GM12878 (cell line): ENCODE results near the gene LCE3E.

Experiments used
- ATF7 ChIP-seq: fragments of 450-650 bp; IDR thresholded peaks from 2 replicates; pipeline ENCODE4 v1.6.1; 2016; ENCODE audit warnings: low read depth, mild to moderate bottlenecking
- BCL11A ChIP-seq: IDR thresholded peaks from 2 replicates; pipeline ENCODE4 v1.6.1; 2011; ENCODE audit warnings: low read depth, low read length
- CBX5 ChIP-seq: sonication (generic); IDR thresholded peaks from 2 replicates; pipeline ENCODE4 v1.6.1; 2016; ENCODE audit warnings: low read depth, moderate library complexity, mild to moderate bottlenecking, inconsistent platforms
- DPF2 ChIP-seq: fragments of 450-650 bp; IDR thresholded peaks from 2 replicates; pipeline ENCODE4 v1.6.1; 2017; ENCODE audit warnings: mild to moderate bottlenecking
- EGR1 ChIP-seq, 2 experiments: IDR thresholded peaks; 1 replicate in 1 of 2; 2 replicates in 1 of 2; pipeline ENCODE4 v1.6.1; 2011 to 2012; ENCODE audit warnings: low read depth in 2 of 2, low read length in 2 of 2, borderline replicate concordance in 1 of 2, mild to moderate bottlenecking in 1 of 2, moderate library complexity in 1 of 2
- JUNB ChIP-seq: IDR thresholded peaks from 2 replicates; pipeline ENCODE4 v1.6.1; 2016; ENCODE audit warnings: antibody characterized with exemption, mild to moderate bottlenecking
- POLR2AphosphoS5 ChIP-seq: IDR thresholded peaks from 2 replicates; pipeline ENCODE4 v1.6.1; 2011; ENCODE audit warnings: mild to moderate bottlenecking, low read length, inconsistent platforms
- TAF1 ChIP-seq: IDR thresholded peaks from 2 replicates; pipeline ENCODE4 v1.6.1; 2011; ENCODE audit warnings: mild to moderate bottlenecking, low read depth, low read length, borderline replicate concordance
- ZNF384 ChIP-seq: IDR thresholded peaks from 2 replicates; pipeline ENCODE4 v1.6.1; 2012; ENCODE audit warnings: low read depth, mild to moderate bottlenecking, low read length, improper control_type of control experiment, borderline replicate concordance
- ZNF687 ChIP-seq: fragments of 450-650 bp; IDR thresholded peaks from 2 replicates; pipeline ENCODE4 v1.6.1; 2017; ENCODE audit warnings: mild to moderate bottlenecking, moderate library complexity
- TF ChIP-seq, protein P1 (sequence below), 3 experiments: IDR thresholded peaks in 2 of 3; conservative IDR thresholded peaks in 1 of 3; 2 replicates each; pipeline ENCODE4 v1.5.1; 2011; ENCODE audit warnings: low read depth in 3 of 3, low read length in 3 of 3, mild to moderate bottlenecking in 3 of 3, control low read depth in 2 of 3, moderate library complexity in 2 of 3, inconsistent platforms in 1 of 3, mixed read lengths in 1 of 3; ENCODE audit not compliant: control insufficient read depth in 2 of 3, insufficient read depth in 1 of 3; ENCODE audit errors: extremely low read depth in 1 of 3

DNA sequence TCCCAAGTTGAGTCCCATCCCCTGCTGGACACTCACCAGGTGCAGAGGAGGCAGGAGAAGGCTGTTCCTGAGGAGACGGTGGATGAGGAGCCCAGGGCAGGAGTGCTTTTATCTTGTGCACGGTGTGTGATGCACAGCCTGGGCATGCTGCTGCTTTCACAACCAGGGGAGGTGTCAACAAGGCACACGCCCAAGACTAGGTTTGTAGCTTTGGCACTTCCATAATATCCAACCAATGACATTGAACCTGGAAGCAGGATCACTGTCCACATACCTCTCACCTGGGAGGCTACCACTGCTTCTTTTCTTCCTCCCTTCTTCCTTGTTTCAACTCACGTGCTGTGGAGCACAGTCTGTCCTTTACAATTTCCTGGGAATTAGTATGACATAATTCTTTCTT lies 13.9 kb upstream of the LCE3E start, which contains the start of gene LCE3D:
- TF ChIP-seq JUNB (no peak), POLR2AphosphoS5 (no peak), ZNF687 (no peak), DPF2 (no peak), ZNF384 (no peak), EGR1 (IDR thresholded peaks at IDR 0.05; ENCODE audit: borderline replicate concordance in 1 of 2, low read depth in 2 of 2, low read length in 2 of 2) (no peak), ATF7 (no peak), BCL11A (no peak), CBX5 (no peak), TAF1 (no peak)
- TF ChIP-seq, protein P1, sequence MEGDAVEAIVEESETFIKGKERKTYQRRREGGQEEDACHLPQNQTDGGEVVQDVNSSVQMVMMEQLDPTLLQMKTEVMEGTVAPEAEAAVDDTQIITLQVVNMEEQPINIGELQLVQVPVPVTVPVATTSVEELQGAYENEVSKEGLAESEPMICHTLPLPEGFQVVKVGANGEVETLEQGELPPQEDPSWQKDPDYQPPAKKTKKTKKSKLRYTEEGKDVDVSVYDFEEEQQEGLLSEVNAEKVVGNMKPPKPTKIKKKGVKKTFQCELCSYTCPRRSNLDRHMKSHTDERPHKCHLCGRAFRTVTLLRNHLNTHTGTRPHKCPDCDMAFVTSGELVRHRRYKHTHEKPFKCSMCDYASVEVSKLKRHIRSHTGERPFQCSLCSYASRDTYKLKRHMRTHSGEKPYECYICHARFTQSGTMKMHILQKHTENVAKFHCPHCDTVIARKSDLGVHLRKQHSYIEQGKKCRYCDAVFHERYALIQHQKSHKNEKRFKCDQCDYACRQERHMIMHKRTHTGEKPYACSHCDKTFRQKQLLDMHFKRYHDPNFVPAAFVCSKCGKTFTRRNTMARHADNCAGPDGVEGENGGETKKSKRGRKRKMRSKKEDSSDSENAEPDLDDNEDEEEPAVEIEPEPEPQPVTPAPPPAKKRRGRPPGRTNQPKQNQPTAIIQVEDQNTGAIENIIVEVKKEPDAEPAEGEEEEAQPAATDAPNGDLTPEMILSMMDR (IDR thresholded peaks at IDR 0.05 in 2 of 3, conservative IDR thresholded peaks at IDR 0.05 in 1 of 3; ENCODE audit: control insufficient read depth in 2 of 3, extremely low read depth in 1 of 3, insufficient read depth in 1 of 3, low read depth in 3 of 3, low read length in 3 of 3), result no peak
